ENCODE results near the gene NTSR2.

NTSR2 gene

DNA sequence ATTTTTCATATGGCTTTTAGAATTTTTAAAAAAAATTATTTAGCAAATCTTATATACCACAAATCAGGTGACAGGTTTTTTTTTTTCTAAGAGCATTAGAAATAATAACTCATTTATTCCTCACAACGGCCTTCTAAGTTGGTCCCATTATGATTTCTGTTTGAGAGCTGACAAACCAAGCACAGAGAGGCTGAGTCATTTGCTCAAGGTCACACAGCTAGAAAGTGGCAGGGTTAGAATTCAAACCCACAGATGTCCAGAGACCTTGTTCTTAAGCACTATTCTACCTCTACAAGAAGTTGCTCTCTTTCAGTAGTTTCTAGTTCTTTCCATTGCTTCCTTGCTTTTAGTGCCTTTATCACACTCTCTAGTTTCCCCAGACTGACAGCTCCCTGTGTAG is 47.6 kb upstream of the NTSR2 start:
- H3K9me2 ChIP-seq (replicated peaks; ENCODE audit: control insufficient read depth, low read length): no peaks in the 10 kb centered on the region
- no peaks in the 10 kb centered on the region for H3K36me3 ChIP-seq (ENCODE audit: control insufficient read depth, low read length)
- no peaks in the 10 kb centered on the region for H3F3A ChIP-seq (ENCODE audit: control insufficient read depth, insufficient read depth)
- peaks cover 61% of the 10 kb centered on the region for H3K27me3 ChIP-seq (ENCODE audit: control insufficient read depth, low read length)
- TF ChIP-seq, protein P1, sequence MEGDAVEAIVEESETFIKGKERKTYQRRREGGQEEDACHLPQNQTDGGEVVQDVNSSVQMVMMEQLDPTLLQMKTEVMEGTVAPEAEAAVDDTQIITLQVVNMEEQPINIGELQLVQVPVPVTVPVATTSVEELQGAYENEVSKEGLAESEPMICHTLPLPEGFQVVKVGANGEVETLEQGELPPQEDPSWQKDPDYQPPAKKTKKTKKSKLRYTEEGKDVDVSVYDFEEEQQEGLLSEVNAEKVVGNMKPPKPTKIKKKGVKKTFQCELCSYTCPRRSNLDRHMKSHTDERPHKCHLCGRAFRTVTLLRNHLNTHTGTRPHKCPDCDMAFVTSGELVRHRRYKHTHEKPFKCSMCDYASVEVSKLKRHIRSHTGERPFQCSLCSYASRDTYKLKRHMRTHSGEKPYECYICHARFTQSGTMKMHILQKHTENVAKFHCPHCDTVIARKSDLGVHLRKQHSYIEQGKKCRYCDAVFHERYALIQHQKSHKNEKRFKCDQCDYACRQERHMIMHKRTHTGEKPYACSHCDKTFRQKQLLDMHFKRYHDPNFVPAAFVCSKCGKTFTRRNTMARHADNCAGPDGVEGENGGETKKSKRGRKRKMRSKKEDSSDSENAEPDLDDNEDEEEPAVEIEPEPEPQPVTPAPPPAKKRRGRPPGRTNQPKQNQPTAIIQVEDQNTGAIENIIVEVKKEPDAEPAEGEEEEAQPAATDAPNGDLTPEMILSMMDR (IDR thresholded peaks at IDR 0.05; ENCODE audit: low read depth, low read length, poor library complexity, severe bottlenecking): no peak
- TF ChIP-seq EZH2phosphoT487 (IDR thresholded peaks at IDR 0.05; ENCODE audit: borderline replicate concordance, low read length): no peak
- no peak overlapping the region for H3K4me3 ChIP-seq (ENCODE audit: low read length)
- H3K79me2 ChIP-seq (ENCODE audit: control insufficient read depth, low read length): no peaks in the 10 kb centered on the region
- no peak overlapping the region for H3K4me2 ChIP-seq (ENCODE audit: low read length)
- H4K20me1 ChIP-seq (ENCODE audit: control insufficient read depth, insufficient read depth, low read depth, low read length): no peaks in the 10 kb centered on the region; the same call in 1 of the 2 replicates
- no peaks in the 10 kb centered on the region for H3K9me3 ChIP-seq (ENCODE audit: control insufficient read depth, insufficient read depth, low read length)
- no peak overlapping the region for H3K27ac ChIP-seq (ENCODE audit: low read depth, low read length)
- H3K4me1 ChIP-seq (ENCODE audit: control insufficient read depth, low read length): peaks cover 14% of the 10 kb centered on the region

DNA sequence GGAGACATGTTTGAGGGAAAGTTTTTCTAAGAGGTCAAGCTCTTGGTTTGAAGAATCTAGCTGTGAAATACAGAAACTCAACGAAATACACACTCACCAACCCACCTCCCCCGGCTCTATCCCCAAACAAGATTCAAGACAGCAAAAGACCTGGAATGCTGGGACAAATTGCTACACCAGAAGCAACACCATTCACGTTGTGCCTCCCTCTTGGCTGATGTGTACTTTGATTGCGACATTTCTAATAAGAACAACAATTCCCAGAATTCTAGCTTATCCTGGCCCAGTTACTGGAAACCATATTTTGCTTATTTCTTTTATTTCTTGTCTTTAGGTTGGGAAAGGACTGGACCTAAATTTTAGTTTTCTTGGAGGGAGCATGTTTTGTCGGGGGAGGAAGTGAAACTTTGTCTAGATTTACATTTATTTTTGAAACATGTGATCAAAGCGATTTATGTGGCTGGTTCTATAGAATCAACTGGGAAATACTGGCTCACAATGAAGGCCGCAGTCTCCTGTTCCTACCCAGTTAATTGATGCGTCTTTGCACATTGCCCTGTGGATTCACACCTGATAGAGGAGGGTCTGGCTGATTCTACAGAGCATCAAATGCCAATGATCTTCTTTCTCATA is 46.8 kb upstream of the NTSR2 start:
- H3K4me1 ChIP-seq (ENCODE audit: control insufficient read depth, low read length): peaks cover 14% of the 10 kb centered on the region
- H3F3A ChIP-seq (ENCODE audit: control insufficient read depth, insufficient read depth): no peaks in the 10 kb centered on the region
- peak overlapping the region; percentile 13; the same call in 1 of the 2 replicates for H3K4me2 ChIP-seq (ENCODE audit: low read length)
- no peak overlapping the region for H3K27ac ChIP-seq (ENCODE audit: low read depth, low read length)
- no peak overlapping the region for H3K4me3 ChIP-seq (ENCODE audit: low read length)
- TF ChIP-seq, protein P1 (IDR thresholded peaks at IDR 0.05; ENCODE audit: low read depth, low read length, poor library complexity, severe bottlenecking): no peak
- TF ChIP-seq EZH2phosphoT487 (IDR thresholded peaks at IDR 0.05; ENCODE audit: borderline replicate concordance, low read length): no peak
- no peaks in the 10 kb centered on the region for H3K36me3 ChIP-seq (ENCODE audit: control insufficient read depth, low read length)
- no peaks in the 10 kb centered on the region for H3K9me2 ChIP-seq (replicated peaks; ENCODE audit: control insufficient read depth, low read length)
- H3K9me3 ChIP-seq (ENCODE audit: control insufficient read depth, insufficient read depth, low read length): no peaks in the 10 kb centered on the region
- peaks cover 54% of the 10 kb centered on the region for H3K27me3 ChIP-seq (ENCODE audit: control insufficient read depth, low read length)
- no peaks in the 10 kb centered on the region; the same call in 1 of the 2 replicates for H4K20me1 ChIP-seq (ENCODE audit: control insufficient read depth, insufficient read depth, low read depth, low read length)
- H3K79me2 ChIP-seq (ENCODE audit: control insufficient read depth, low read length): no peaks in the 10 kb centered on the region

DNA sequence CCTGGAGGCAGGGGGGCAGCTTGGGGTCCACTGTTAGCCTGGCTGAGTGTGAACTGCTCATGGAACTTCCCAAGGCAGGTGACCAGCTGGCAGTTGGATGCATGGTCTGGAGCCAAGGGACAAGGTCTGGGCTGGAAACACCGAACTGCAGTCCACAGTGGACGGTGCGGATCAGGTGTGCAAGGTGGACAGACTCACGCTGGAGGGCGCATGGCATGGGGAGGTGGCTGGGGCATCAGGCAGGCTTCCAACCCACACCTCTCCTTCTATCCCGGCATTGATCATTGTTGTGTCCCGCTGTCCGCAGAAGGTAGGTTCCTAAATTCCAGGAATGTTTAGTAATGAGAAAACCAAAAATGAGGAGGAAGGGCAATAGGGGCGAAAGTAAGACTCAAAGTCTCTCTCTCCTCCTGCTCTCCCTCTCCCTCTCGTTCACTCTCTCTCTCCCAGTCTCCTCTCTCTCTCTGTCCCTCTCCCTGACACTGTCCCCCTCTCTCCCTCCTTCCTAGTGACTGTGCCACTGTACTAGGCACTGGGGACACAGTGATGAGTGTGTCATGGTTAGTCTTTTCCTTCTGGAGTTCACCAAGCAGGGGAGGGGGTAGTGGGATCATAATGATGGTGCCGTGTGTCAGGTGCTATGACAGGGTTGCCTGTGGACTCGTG is 46.1 kb upstream of the NTSR2 start:
- no peaks in the 10 kb centered on the region for H3K36me3 ChIP-seq (ENCODE audit: control insufficient read depth, low read length)
- H3K4me2 ChIP-seq (ENCODE audit: low read length): no peak overlapping the region
- no peaks in the 10 kb centered on the region for H3K9me3 ChIP-seq (ENCODE audit: control insufficient read depth, insufficient read depth, low read length)
- TF ChIP-seq, protein P1 (IDR thresholded peaks at IDR 0.05; ENCODE audit: low read depth, low read length, poor library complexity, severe bottlenecking): no peak
- TF ChIP-seq EZH2phosphoT487 (IDR thresholded peaks at IDR 0.05; ENCODE audit: borderline replicate concordance, low read length): no peak
- no peaks in the 10 kb centered on the region; the same call in 1 of the 2 replicates for H4K20me1 ChIP-seq (ENCODE audit: control insufficient read depth, insufficient read depth, low read depth, low read length)
- no peaks in the 10 kb centered on the region for H3K9me2 ChIP-seq (replicated peaks; ENCODE audit: control insufficient read depth, low read length)
- H3K27me3 ChIP-seq (ENCODE audit: control insufficient read depth, low read length): peaks cover 51% of the 10 kb centered on the region
- no peak overlapping the region for H3K4me3 ChIP-seq (ENCODE audit: low read length)
- no peaks in the 10 kb centered on the region for H3K79me2 ChIP-seq (ENCODE audit: control insufficient read depth, low read length)
- peaks cover 14% of the 10 kb centered on the region for H3K4me1 ChIP-seq (ENCODE audit: control insufficient read depth, low read length)
- H3F3A ChIP-seq (ENCODE audit: control insufficient read depth, insufficient read depth): no peaks in the 10 kb centered on the region
- H3K27ac ChIP-seq (ENCODE audit: low read depth, low read length): no peak overlapping the region

Data from DOHH2 (cell line).